Activated CD8-positive, alpha-beta memory T cell treated with anti-CD3 and anti-CD28 coated beads, Interleukin-2, amount 50 U/mL, for 24 hours (primary cell): ENCODE data around the gene PADI6.

ENCODE experiments used
- DNase-seq: peaks from one replicate; pipeline ENCODE4 v3.0.0-alpha.2; 2020; ENCODE audit errors: extremely low read depth

The PADI6 gene

DNA sequence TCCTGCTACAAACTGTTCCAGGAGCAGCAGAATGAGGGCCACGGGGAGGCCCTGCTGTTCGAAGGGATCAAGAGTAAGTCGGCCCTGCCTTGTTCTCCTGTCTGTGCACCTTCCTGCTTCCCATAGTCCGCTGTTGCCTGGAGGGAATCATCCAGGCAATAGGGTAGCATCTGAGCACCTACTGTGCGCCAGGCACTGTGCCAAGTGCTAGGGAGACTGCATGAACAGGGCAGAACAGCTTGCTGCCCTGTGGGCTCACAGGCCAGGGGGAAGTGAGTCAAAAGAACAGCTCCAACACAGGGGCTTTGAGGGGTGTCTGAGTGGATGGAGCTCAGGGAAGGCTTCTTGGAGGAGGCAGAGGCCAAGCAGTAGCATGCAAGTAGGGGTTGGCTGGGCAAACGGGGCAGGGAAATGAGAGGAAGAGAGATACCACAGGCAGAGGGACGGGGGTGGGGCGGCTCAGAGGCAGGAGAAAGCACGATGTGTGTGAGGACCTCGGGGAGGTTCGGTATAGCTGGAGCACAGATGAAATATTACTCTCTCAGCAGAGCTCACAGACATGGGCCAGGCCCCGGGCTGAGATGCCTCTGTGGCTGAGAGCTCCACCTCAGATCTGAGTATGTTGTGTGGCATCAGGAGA, 15.5 kb upstream of the PADI6 start:
- peak; percentile 2 for DNase-seq

DNA sequence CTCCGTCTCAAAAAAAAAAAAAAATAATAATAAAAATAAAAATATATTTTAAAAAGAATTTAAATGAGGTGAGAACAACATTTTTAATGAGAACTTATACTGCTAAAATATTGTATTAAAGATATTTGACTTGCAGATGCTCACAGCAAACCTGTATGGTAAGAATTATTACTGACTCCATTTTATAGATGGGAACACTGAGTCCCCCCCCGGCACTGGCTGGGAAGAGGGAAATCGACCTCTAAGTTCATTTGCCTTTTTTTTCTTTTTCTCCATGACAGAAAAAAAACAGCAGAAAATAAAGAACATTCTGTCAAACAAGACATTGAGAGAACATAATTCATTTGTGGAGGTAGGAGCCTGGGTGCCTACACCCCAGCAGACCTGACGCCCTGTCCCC, 13.4 kb upstream of the PADI6 start:
- no peak for DNase-seq

DNA sequence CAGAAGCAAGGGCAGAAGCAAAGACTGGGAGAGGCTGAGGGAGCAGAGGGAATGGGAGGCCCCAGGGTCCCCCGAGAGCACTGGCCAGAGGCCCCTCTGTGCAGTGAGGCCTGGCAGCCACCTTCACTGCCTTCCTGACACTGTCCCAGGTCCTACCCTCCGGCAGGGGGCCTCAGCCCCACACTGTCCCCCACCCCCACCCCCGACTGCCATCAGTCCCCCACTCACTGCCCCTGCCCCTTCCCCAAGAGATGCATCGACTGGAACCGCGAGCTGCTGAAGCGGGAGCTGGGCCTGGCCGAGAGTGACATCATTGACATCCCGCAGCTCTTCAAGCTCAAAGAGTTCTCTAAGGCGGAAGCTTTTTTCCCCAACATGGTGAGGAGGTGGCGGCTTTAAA, 13.0 kb upstream of the PADI6 start:
- DNase-seq = no peak

DNA sequence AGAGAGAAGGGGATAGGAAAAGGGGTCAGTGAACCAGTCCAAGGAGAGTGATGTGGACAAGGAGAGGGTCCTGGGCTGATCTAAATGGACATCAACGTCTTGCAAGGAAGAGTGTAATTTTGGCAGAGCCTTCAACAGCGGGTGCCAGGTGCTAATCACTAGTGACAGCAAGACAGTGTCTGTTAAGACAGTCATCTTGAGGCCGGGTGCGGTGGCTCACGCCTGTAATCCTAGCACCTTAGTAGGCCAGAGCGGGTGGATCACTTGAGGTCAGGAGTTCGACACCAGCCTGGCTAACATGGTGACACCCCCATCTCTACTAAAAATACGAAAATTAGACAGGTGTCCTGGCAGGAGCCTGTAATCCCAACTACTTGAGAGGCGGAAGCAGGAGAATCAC, 12.2 kb upstream of the PADI6 start:
- DNase-seq = no peak

DNA sequence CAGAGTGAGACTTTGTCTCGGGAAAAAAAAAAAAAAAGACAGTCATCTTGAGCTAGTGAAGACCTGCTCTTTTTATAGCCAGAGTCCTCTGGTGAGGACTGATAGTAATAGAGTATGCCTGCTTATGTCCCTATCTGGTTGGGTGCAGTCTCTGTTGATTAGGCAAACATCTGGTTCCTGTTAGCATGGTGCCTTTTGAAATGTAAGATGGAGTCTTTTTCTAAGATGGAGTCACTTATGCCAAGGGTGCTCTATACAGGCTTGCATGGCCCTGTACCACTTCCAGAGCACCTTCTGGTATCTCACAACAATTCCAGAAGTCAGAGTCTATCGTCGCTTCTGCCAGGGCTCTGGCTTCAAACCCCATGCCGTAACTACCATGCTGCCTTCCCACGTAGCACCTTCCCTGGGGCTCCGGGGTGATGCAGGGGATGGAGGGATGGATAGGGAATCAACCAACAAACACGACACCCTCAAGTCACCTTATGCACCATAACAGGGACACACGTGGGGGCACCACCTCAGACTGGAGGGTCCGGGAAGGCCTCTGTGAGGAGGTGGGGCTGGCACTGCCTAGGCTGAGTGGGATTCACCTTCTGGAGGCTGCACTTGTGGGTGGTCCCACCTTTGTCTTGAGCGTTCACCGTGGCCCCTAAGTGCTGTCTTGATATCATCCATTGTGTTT, 11.6 kb upstream of the PADI6 start:
- DNase-seq = no peak

DNA sequence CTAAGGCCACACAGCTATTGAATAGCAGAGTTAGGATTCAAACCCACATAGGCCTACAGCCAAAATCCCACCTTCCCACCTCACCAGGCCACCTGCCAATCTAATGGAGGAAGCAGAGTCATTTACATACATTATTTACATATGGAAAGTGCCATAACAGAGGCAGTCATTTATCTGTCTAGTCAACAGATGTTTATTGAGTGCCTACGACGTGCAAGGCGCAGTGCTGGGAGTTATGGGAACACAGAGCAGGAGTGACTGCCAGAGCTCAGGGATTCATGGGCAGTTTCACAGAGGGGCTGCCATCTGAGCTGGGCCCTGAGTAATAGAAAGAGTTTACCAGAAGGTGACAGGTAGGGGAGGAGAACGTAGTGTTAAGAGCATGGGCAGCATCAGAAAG, 10.3 kb upstream of the PADI6 start:
- DNase-seq = no peak

DNA sequence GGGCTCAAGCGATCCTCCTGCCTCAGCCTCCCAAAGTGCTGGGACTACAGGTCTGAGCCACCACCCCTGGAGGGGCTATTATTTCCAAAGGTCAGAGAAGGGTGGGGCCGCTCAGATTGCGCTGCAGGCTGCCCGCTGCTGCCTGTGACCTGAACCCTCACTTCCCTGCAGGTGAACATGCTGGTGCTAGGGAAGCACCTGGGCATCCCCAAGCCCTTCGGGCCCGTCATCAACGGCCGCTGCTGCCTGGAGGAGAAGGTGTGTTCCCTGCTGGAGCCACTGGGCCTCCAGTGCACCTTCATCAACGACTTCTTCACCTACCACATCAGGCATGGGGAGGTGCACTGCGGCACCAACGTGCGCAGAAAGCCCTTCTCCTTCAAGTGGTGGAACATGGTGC, 8.6 kb upstream of the PADI6 start:
- no peak for DNase-seq

DNA sequence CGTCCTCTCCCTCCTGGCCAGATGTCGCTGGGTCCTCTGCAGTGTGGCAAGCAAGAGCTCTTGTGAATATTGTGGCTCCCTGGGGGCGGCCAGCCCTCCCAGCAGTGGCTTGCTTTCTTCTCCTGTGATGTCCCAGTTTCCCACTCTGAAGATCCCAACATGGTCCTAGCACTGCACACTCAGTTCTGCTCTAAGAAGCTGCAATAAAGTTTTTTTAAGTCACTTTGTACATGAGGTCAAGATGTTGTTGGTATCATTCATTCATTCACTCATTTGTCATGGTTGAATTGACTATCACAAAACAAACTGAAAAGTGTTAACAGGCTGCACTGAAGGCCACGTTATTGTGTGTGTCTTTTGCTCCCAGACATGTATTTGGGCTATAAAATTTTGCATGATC, 8.2 kb upstream of the PADI6 start:
- DNase-seq = no peak

DNA sequence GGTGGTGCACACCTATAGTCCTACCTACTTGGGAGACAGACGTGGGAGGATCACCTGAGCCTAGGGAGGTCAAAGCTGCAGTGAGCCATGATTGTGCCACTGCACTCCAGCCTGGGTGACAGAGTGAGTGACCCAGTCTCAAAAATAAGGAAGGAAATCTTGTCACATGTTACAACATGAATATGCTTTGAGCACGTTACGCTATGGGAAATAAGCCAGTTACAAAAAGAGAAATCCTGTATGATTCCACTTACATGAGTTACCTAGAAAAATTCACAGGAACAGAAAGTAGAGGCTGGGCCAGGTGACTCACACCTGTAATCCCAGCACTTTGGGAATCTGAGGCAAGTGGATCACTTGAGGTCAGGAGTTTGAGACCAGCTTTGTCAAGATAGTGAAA, 6.7 kb upstream of the PADI6 start:
- DNase-seq = no peak

DNA sequence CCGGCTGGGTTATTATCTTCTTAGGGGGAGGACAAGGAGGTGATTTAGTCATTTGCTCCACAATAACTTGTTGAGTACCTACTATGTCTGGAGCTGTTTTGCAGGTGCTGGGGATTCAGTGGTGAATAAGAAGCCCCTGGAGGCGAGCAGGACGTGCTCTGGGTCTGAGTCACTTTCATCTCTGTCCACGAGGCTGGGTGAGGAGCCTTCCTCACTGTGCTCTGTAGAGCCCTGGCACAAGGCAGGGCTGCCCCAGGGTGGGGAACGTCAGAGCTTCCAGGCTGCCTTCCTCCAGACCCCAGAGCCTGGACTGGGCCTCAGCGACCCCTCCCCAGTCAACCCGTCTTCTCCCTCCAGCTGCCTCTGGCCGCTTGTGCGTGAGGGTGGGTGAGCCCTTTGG, 2.5 kb upstream of the PADI6 start:
- DNase-seq = no peak

DNA sequence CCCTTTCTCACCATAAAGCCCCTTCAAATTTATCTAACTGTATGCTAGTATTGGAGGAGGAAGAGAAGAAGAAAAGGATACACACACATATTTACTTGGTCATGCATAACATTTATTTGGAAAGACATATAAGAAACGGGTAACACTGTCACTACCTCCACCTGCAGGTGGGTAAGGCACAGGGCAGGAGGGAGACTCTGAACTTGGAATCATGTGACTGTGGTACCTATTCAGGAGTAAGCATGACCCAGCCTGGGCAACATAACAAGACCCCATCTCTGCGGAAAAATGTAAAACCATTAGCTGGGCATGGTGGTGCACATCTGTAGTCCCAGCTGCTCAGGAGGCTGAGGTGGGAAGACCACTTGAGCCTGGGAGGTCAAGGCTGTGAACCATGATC, 1.4 kb upstream of the PADI6 start:
- DNase-seq = no peak

DNA sequence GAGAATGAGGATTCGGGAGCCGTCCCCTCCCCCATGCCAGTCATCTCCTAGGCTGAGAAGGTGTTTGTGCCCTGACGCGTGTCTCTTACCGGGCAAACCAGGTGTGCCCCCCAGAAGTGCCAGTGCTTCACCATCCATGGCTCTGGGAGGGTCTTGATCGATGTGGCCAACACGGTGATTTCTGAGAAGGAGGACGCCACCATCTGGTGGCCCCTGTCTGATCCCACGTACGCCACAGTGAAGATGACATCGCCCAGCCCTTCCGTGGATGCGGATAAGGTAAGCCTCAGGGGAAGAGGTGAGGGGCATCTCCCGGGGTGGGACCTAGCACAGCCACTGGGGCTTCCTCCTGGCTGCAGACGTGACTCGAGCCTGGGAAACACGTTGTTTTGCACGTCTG, 959 bp downstream of the PADI6 start:
- DNase-seq = no peak

DNA sequence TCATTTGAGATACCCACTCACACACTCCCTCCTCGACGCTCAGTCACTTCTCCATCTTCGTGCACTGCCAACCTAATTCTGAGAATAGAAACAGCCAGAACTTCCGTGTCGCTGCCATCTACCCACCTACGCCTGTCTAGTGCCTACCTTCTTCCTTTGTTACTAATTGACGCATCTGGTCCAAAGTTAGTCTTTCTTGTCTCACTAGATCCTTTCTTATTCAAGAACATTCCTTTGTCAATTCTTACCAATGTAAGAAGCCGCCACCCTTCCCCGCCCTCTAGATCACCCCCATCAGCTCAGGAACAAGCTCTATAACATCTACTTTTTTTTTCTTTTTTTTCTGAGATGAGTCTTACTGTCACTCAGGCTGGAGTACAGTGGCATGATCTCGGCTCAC, 3.7 kb downstream of the PADI6 start:
- DNase-seq = no peak

DNA sequence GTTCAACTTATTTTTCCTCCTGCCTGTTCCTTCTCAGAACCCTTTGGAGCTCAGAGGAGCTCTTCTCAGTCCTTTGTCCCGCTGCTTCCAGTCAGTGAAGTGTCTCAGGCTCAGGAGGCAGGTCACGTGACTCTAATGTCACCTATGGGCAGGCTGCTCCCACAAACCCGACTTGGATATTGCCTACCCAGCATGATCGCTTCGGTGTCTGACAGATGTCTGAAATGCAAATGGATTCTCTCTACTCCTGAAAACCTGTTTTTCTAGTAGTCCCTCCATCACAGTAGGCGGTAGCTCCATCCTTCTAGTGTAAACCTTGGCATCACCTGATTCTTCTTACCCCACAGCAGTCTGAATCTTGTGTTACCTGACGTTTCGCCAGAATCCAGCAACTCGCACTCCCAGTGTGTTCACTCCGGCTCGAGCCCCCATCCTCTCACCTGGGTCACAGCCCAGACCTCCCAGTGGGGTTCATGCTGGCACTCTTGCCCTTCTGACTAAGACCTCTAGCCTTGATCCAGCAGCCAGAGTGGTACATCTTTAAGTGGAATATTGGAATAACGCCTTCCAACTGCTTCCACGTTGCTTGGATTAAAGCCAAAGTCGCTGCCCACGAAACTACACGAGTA, 5.4 kb downstream of the PADI6 start:
- DNase-seq = no peak

DNA sequence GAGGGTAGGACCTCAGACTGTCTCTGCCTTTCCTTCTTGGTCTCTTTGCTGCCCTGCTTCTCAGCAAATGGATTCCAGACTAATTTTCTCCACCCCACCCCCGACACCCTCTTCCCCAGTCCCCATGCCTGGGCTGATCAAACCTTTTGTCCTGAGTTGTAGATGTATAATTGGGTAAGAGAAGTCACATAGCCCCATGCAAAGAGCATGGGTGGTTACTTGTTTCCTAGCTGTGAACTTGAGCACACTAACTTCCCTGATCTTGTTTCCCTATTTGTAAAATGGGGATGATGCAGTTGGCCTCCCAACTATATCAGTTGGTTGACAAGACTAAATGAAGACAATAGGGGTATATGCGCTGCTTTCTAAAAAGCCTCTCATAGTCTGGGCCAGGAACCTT, 9.2 kb downstream of the PADI6 start:
- no peak for DNase-seq

DNA sequence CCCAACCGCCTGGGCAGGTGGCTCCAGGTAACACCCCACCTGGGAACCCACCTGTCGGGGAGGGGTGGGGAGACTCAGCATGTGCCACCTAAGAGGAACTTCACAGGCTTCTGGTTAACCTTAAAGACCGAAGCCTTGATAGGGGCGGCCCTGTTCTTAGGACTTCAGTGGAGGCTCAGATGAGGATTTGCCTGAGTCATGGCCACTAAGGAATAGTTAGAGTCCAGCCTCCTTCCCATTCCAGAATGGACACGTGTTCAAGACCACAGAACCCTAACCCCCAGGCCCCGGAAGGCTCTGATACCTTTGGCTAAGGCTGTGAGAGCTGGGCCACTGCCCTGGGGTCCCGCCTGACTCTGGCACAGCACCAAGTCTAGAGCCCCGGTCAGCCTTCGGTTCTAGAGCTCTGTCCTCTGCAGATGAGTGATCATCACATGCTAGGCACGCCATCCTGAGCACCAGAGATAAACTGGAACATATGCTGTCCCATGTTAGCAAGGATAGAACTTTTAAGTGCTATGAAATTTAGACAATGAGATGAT, 20.3 kb downstream of the PADI6 start:
- DNase-seq = no peak

DNA sequence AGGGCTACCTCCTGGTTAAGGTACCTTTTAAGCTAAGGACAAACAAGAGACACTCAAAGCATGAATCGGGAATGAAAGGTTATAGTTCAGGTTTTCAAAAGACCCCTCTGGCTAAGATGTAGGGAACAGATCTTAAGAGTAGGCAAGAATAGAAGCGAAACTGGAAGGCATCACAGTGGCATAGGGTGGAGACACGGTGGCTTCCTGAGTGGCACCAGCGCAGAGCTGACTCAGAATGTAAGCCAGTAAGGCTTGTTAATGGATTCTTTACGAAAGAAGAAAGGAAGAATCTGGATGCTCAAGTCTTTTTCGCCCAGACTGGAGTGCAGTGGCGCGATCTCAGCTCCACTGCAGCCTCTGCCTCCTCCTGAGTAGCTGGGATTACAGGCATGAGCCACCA, 21.2 kb downstream of the PADI6 start:
- DNase-seq = no peak

DNA sequence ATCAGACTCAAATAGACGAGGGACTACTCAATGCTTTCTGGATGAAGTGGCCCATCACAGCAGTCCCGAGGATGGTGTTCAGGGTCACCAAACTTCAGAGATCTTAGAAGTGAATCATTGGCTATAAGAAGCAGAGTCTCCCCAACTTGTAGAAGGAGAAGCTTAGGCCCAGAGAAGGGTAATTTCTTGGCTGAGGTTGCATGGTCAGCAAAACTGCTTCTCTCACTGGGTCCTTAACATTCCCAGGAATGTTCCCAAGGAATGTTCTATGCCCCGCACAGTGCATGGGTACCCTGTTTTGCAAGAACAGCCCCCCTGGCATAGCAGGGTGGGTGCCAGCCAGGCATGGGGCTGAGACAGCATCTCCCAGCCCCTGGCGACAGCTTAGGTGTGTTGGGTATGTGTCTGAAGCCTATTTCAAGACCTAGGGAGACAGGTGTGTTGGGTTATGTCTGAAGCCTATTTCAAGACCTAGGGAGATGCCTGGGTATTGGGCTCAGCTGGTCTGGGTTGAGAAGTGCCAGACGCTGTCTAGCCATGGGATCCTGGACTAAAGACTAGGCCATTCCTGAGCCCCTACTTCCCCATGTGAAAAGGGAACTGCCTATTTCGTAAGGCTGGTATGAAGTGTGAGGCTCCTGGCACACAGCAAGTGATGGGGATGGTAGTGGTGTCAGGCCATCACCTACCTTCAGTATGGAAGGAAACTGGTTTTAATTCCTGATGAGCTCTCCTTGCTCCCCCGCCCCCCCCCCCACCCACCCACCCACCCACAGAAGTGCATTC, 26.1 kb downstream of the PADI6 start:
- DNase-seq = no peak

DNA sequence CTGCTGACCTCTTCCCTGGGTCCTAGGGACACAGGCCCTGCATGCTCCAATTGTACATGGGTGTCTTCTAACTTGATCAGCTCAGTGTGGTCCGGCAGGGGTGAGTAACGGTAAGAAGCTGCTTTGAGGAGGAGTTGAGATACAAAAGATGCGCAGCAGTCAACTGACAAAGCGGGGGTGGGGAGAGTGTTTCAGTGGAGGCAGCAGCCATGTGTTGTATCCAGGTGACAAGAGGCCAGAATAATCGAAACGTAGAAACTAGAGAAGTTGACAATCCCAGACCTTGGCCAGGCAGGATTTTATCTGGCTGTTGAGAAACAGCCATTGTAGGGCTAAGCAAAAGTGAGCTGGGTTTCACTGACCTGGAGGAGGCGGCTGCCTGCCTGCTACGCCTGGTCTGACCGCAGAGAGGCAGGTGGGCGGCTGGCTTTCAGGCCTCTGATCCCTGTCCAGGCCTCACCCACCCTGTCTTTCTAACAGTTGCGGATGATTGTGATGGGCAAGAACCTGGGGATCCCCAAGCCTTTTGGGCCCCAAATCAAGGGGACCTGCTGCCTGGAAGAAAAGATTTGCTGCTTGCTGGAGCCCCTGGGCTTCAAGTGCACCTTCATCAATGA, 28.8 kb downstream of the PADI6 start:
- no peak for DNase-seq

DNA sequence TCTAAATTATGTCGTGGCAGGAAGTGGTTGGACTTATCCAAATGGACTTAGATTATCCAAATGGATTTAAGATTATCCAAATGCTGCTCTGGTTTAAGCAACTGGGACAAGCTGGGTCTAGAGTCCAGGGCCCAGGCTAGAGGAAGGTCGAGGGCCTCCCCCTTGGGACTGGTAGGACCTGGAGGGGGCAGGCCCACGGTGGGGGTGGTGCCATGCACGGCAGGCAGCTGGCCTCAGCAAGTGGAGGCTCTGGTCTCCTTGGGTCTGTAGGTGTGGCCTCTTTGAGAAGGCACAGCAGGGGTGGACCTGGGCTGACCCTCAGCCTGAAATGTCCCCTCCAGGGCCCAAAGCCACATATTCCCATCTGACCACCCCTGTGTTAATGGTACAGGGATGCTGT, 29.8 kb downstream of the PADI6 start:
- DNase-seq = no peak

DNA sequence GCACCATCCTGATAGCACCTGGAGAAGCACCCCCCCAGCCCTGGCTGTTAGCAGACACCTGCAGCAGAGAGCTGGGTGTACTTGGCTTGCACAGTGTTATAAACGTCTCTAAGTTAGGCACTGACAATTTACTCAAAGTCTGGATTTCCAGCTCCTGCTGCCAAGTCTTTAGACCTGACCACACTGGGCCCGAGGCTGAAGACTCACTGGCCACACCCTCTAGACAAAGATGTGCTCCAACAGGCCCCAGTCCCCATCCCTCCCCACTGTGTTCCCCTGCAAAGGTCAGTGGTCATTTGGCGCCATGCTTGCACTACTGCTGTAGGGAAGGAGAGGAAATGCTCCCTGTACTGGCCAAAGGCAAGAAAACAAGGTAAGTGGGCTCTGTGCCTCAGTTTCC, 31.1 kb downstream of the PADI6 start:
- DNase-seq = no peak
